A549 treated with dexamethasone at 1 μM for 4 hours (cell line): ENCODE results near the gene KCNG2. TPM values are rescaled to one million over a fixed set of nuclear protein-coding genes. Genes with fewer than 3 reads are reported as not detected.

Source experiments
- total RNA-seq: library from RNA; stranded (reverse); fragments of 200-300 nt; extraction: Qiagen RNA extraction; gene quantifications from 5 replicates; pipeline ENCODE4 v1.2.3, GENCODE V29; 2022

Gene KCNG2, protein sequence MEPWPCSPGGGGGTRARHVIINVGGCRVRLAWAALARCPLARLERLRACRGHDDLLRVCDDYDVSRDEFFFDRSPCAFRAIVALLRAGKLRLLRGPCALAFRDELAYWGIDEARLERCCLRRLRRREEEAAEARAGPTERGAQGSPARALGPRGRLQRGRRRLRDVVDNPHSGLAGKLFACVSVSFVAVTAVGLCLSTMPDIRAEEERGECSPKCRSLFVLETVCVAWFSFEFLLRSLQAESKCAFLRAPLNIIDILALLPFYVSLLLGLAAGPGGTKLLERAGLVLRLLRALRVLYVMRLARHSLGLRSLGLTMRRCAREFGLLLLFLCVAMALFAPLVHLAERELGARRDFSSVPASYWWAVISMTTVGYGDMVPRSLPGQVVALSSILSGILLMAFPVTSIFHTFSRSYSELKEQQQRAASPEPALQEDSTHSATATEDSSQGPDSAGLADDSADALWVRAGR
- total RNA-seq, result not detected in 5 replicates

GRCh38 chr18:79797518-79798345 lies at the start of gene KCNG2:
Gene KCNG2, plus strand, starts transcription at chr18:79797938. Its CDS starts 65,730 bp downstream, at chr18:79863668.

Other genes starting within 250 kb of the KCNG2 start
- 13.2 to 17.9 TPM (median 17.2 TPM) in 5 replicates for gene CTDP1, start 118.1 kb upstream of the KCNG2 start, total RNA-seq
- 14.2 to 19.3 TPM (median 18.1 TPM) in 5 replicates for gene SLC66A2, start 153.7 kb downstream of the KCNG2 start, total RNA-seq
- 9.7 to 13.3 TPM (median 11.6 TPM) in 5 replicates for gene HSBP1L1, start 166.7 kb downstream of the KCNG2 start, total RNA-seq
- gene TXNL4A, start 190.6 kb downstream of the KCNG2 start, total RNA-seq, result 94.8 to 140 TPM (median 120 TPM) in 5 replicates
- gene RBFA, start 236.5 kb downstream of the KCNG2 start, total RNA-seq, result 28.9 to 34.0 TPM (median 30.3 TPM) in 5 replicates